WTC11 (cell line): ENCODE results near the gene AP5Z1. TPM values are rescaled to one million over a fixed set of nuclear protein-coding genes. Genes with fewer than 3 reads are reported as not detected.

ENCODE experiments used
- ATAC-seq: fragments of 200-7000 bp; cut with Tn5 transposase; 2 replicates; pipeline ENCODE4 v1.10.0; 2021; ENCODE audit warnings: mild to moderate bottlenecking, moderate library complexity
- CTCF ChIA-PET: fragments of 300-600 bp; sonication (Branson Sonifier 250); formaldehyde crosslinking; loops from one replicate; lab custom pipeline; 2021; ENCODE audit warnings: antibody characterized with exemption; lab: Charles Lee
- POLR2A ChIA-PET: fragments of 350-600 bp; sonication (Branson Sonifier 250); formaldehyde crosslinking; loops from one replicate; lab custom pipeline; 2021; ENCODE audit warnings: antibody characterized with exemption; lab: Charles Lee
- DNase-seq: peaks from one replicate; pipeline ENCODE4 v3.0.0; 2021; ENCODE audit warnings: low spot score
- H3K27ac Mint-ChIP-seq: 2 replicates; pipeline ENCODE4 v1.8.0; 2021; ENCODE audit warnings: mixed read lengths
- H3K27me3 Mint-ChIP-seq: 2 replicates; pipeline ENCODE4 v1.8.0; 2021; ENCODE audit warnings: low read depth, mild to moderate bottlenecking, moderate library complexity, mixed read lengths
- H3K36me3 Mint-ChIP-seq: 2 replicates; pipeline ENCODE4 v1.8.0; 2021; ENCODE audit warnings: mixed read lengths
- H3K4me1 Mint-ChIP-seq: 2 replicates; pipeline ENCODE4 v1.8.0; 2022; ENCODE audit warnings: mixed read lengths
- H3K4me3 Mint-ChIP-seq: 2 replicates; pipeline ENCODE4 v1.8.0; 2021; ENCODE audit warnings: mild to moderate bottlenecking, moderate library complexity, mixed read lengths
- H3K9me3 Mint-ChIP-seq: 2 replicates; pipeline ENCODE4 v1.8.0; 2021; ENCODE audit warnings: mixed read lengths
- FOXJ3 ChIP-seq: sonication (generic); formaldehyde crosslinking; IDR thresholded peaks from 2 replicates; pipeline ENCODE4 v1.9.0; 2021; ENCODE audit warnings: missing genetic modification reagents, mild to moderate bottlenecking, borderline replicate concordance
- NR2C2 ChIP-seq: sonication (generic); formaldehyde crosslinking; IDR thresholded peaks from 2 replicates; pipeline ENCODE4 v1.8.0; 2022; ENCODE audit warnings: mild to moderate bottlenecking, missing genetic modification reagents
- RELA ChIP-seq: sonication (generic); formaldehyde crosslinking; IDR thresholded peaks from 2 replicates; pipeline ENCODE4 v1.8.1; 2022; ENCODE audit warnings: missing genetic modification reagents, mild to moderate bottlenecking, borderline replicate concordance
- SMAD3 ChIP-seq: sonication (generic); formaldehyde crosslinking; IDR thresholded peaks from 2 replicates; pipeline ENCODE4 v1.8.0; 2022; ENCODE audit warnings: missing genetic modification reagents, mild to moderate bottlenecking, borderline replicate concordance
- TEAD1 ChIP-seq: sonication (generic); formaldehyde crosslinking; IDR thresholded peaks from 2 replicates; pipeline ENCODE4 v1.8.0; 2022; ENCODE audit warnings: mild to moderate bottlenecking, missing genetic modification reagents
- TEAD4 ChIP-seq: sonication (generic); formaldehyde crosslinking; IDR thresholded peaks from 2 replicates; pipeline ENCODE4 v1.8.0; 2022; ENCODE audit warnings: mild to moderate bottlenecking, missing genetic modification reagents
- ZNF219 ChIP-seq: sonication (generic); formaldehyde crosslinking; IDR thresholded peaks from 2 replicates; pipeline ENCODE4 v1.8.0; 2023; ENCODE audit warnings: missing genetic modification reagents, mild to moderate bottlenecking, borderline replicate concordance
- ZNF263 ChIP-seq: sonication (generic); formaldehyde crosslinking; IDR thresholded peaks from 2 replicates; pipeline ENCODE4 v1.8.1; 2022; ENCODE audit warnings: low read depth, mild to moderate bottlenecking, moderate library complexity, missing genetic modification reagents
- ZNF423 ChIP-seq: fragments of 250-450 bp; sonication (Bioruptor Pico); IDR thresholded peaks from 2 replicates; pipeline ENCODE4 v2.1.2; 2022; ENCODE audit warnings: mild to moderate bottlenecking, moderate library complexity
- total RNA-seq: library from RNA; stranded (reverse); gene quantifications from 3 replicates; pipeline ENCODE4 v1.2.3, GENCODE V29; 2021
- TF ChIP-seq, protein P1 (sequence below): sonication (generic); formaldehyde crosslinking; IDR thresholded peaks from 2 replicates; pipeline ENCODE4 v1.8.1; 2022; ENCODE audit warnings: low read depth, missing genetic modification reagents, borderline replicate concordance
- TF ChIP-seq, protein P2 (sequence below): fragments of 250-450 bp; sonication (Bioruptor Pico); IDR thresholded peaks from 2 replicates; pipeline ENCODE4 v2.1.2; 2022; ENCODE audit warnings: mild to moderate bottlenecking, moderate library complexity
- TF ChIP-seq, protein P3 (sequence below): fragments of 250-450 bp; sonication (Bioruptor Pico); IDR thresholded peaks from 2 replicates; pipeline ENCODE4 v1.9.0; 2021; ENCODE audit warnings: mild to moderate bottlenecking, borderline replicate concordance
- TF ChIP-seq, protein P4 (sequence below): sonication (generic); formaldehyde crosslinking; IDR thresholded peaks from 2 replicates; pipeline ENCODE4 v1.8.0; 2022; ENCODE audit warnings: missing genetic modification reagents
- TF ChIP-seq, protein P5 (sequence below): sonication (generic); formaldehyde crosslinking; IDR thresholded peaks from 2 replicates; pipeline ENCODE4 v1.8.0; 2022; ENCODE audit warnings: mild to moderate bottlenecking, missing genetic modification reagents

The AP5Z1 gene
- total RNA-seq, 1 experiment from 2014 or later: 29.4 TPM

DNA sequence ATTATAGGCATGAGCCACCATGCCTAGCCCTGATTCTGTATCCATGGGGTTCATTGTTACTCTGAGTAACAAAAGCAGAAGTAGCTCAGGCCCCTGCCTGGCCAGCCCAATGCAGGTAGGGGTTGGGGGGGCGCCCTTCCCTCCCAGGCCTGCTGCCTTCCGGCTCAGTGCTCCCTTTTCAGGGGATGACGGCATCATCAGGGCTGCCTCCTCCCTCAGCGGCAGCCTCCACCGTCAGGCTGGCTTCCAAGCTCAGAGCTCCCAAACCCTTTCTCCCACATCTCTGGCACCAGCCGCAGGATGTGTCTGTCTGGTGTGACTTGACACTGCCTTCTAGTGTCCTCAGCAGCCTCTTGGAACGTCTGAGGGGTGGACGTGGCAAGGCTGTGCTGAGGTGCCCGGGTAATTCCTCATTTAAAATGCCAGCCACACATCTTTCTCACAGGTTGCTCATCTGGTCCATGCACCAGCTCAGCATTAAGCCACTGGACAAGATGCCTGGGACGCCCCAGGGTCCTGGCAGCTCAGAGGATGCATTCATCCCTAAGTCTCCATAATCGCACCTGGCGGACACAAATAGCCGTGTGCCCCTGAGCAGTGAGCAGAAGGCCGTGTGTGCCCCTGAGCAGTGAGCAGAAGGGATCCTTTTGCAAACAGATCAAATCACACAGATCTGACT lies 48.2 kb downstream of the AP5Z1 start:
- TF ChIP-seq ZNF219 (CRISPR knock-in tag): no peak
- TF ChIP-seq ZNF423: no peak
- TF ChIP-seq, protein P1, sequence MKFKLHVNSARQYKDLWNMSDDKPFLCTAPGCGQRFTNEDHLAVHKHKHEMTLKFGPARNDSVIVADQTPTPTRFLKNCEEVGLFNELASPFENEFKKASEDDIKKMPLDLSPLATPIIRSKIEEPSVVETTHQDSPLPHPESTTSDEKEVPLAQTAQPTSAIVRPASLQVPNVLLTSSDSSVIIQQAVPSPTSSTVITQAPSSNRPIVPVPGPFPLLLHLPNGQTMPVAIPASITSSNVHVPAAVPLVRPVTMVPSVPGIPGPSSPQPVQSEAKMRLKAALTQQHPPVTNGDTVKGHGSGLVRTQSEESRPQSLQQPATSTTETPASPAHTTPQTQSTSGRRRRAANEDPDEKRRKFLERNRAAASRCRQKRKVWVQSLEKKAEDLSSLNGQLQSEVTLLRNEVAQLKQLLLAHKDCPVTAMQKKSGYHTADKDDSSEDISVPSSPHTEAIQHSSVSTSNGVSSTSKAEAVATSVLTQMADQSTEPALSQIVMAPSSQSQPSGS (CRISPR knock-in tag): no peak
- TF ChIP-seq, protein P2, sequence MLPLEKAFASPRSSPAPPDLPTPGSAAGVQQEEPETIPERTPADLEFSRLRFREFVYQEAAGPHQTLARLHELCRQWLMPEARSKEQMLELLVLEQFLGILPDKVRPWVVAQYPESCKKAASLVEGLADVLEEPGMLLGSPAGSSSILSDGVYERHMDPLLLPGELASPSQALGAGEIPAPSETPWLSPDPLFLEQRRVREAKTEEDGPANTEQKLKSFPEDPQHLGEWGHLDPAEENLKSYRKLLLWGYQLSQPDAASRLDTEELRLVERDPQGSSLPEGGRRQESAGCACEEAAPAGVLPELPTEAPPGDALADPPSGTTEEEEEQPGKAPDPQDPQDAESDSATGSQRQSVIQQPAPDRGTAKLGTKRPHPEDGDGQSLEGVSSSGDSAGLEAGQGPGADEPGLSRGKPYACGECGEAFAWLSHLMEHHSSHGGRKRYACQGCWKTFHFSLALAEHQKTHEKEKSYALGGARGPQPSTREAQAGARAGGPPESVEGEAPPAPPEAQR (CRISPR knock-in tag): no peak
- TF ChIP-seq, protein P3, sequence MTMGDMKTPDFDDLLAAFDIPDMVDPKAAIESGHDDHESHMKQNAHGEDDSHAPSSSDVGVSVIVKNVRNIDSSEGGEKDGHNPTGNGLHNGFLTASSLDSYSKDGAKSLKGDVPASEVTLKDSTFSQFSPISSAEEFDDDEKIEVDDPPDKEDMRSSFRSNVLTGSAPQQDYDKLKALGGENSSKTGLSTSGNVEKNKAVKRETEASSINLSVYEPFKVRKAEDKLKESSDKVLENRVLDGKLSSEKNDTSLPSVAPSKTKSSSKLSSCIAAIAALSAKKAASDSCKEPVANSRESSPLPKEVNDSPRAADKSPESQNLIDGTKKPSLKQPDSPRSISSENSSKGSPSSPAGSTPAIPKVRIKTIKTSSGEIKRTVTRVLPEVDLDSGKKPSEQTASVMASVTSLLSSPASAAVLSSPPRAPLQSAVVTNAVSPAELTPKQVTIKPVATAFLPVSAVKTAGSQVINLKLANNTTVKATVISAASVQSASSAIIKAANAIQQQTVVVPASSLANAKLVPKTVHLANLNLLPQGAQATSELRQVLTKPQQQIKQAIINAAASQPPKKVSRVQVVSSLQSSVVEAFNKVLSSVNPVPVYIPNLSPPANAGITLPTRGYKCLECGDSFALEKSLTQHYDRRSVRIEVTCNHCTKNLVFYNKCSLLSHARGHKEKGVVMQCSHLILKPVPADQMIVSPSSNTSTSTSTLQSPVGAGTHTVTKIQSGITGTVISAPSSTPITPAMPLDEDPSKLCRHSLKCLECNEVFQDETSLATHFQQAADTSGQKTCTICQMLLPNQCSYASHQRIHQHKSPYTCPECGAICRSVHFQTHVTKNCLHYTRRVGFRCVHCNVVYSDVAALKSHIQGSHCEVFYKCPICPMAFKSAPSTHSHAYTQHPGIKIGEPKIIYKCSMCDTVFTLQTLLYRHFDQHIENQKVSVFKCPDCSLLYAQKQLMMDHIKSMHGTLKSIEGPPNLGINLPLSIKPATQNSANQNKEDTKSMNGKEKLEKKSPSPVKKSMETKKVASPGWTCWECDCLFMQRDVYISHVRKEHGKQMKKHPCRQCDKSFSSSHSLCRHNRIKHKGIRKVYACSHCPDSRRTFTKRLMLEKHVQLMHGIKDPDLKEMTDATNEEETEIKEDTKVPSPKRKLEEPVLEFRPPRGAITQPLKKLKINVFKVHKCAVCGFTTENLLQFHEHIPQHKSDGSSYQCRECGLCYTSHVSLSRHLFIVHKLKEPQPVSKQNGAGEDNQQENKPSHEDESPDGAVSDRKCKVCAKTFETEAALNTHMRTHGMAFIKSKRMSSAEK (CRISPR knock-in tag): no peak
- no peak for TF ChIP-seq SMAD3 (CRISPR knock-in tag)
- TF ChIP-seq, protein P4, sequence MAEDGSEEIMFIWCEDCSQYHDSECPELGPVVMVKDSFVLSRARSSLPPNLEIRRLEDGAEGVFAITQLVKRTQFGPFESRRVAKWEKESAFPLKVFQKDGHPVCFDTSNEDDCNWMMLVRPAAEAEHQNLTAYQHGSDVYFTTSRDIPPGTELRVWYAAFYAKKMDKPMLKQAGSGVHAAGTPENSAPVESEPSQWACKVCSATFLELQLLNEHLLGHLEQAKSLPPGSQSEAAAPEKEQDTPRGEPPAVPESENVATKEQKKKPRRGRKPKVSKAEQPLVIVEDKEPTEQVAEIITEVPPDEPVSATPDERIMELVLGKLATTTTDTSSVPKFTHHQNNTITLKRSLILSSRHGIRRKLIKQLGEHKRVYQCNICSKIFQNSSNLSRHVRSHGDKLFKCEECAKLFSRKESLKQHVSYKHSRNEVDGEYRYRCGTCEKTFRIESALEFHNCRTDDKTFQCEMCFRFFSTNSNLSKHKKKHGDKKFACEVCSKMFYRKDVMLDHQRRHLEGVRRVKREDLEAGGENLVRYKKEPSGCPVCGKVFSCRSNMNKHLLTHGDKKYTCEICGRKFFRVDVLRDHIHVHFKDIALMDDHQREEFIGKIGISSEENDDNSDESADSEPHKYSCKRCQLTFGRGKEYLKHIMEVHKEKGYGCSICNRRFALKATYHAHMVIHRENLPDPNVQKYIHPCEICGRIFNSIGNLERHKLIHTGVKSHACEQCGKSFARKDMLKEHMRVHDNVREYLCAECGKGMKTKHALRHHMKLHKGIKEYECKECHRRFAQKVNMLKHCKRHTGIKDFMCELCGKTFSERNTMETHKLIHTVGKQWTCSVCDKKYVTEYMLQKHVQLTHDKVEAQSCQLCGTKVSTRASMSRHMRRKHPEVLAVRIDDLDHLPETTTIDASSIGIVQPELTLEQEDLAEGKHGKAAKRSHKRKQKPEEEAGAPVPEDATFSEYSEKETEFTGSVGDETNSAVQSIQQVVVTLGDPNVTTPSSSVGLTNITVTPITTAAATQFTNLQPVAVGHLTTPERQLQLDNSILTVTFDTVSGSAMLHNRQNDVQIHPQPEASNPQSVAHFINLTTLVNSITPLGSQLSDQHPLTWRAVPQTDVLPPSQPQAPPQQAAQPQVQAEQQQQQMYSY: no peak
- no peak for TF ChIP-seq ZNF263 (CRISPR knock-in tag)
- no peak for TF ChIP-seq RELA (CRISPR knock-in tag)
- TF ChIP-seq, protein P5, sequence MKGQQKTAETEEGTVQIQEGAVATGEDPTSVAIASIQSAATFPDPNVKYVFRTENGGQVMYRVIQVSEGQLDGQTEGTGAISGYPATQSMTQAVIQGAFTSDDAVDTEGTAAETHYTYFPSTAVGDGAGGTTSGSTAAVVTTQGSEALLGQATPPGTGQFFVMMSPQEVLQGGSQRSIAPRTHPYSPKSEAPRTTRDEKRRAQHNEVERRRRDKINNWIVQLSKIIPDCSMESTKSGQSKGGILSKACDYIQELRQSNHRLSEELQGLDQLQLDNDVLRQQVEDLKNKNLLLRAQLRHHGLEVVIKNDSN (CRISPR knock-in tag): no peak
- no peak for TF ChIP-seq TEAD1
- no peak for TF ChIP-seq TEAD4 (CRISPR knock-in tag)
- TF ChIP-seq FOXJ3: no peak
- TF ChIP-seq NR2C2: no peak
- no peaks in the 10 kb centered on the region for H3K36me3 Mint-ChIP-seq
- no peak overlapping the region for H3K27ac Mint-ChIP-seq
- ChIA-PET POLR2A (no interaction called here), CTCF (interaction anchor here (1.1 kb wide), 1 partner anchor 32 kb away, joined by 5 read pairs; no protein-coding TSS in a partner anchor)
- H3K4me1 Mint-ChIP-seq: no peaks in the 10 kb centered on the region
- DNase-seq: no peak
- H3K9me3 Mint-ChIP-seq: no peaks in the 10 kb centered on the region
- no peak for ATAC-seq
- no peak overlapping the region for H3K4me3 Mint-ChIP-seq
- H3K27me3 Mint-ChIP-seq: no peaks in the 10 kb centered on the region
